ENCODE data around the gene FAM24B.

DNA sequence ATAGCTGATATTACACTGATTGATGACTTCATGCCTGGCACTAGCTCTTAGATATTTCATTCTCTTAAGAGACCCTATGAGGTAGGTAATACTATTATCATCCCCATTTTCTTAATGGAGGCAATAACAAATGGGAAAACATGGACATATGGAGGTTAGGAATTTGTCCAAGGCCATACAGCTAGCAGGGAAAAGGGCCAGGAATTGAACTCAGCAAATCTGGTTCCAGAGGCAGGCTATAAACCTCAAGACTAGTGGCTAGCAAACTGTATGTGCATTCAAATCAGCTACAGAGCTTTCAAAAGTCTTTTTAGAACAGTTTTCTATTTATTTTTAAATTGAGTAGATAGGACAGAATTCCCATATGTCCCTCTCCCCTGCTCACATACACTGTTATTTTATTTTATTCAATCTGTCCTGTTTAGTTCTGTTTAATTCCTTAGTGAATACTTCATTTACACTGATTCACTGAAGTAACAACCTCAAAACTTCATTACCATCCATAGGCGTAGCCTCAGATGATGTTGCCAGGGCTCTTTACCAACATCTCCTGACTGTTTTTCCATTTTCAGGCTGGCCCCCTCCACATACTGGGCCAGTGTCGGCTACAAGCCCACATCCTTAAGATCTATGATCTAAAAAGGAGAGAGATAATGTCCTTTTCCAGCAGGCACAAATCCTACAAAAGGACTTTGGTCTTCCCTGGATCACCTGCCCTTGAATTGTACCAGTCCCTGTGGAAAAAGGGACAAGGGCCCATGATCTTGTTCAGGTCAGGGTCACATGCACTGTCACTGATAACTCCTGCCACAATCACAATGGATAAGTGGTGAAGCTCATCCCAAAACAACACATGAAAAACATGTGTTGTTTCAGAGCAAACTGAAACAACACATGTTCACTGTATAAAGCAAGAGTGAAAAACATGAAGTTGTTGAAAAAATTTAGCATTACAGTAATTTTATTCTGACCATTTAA, 15.9 kb downstream of the FAM24B start:
- TF ChIP-seq CTCF (IDR thresholded peaks at IDR 0.05) (no peak), POLR2A (IDR thresholded peaks at IDR 0.05) (no peak)

All from uterus (tissue), 2 donors.